Stimulated activated CD4-positive, alpha-beta T cell treated with anti-CD3 and anti-CD28 coated beads, Interleukin-1b, Interleukin-23, amount 100 ng/mL, for 1 hour (primary cell): ENCODE measurements around the gene SLC44A3.

Experiments
- DNase-seq, 2 donors: peaks; one replicate each; pipeline ENCODE4 v3.0.0-alpha.2; 2020; ENCODE audit warnings: low read depth in 2 of 2

The SLC44A3 gene, protein sequence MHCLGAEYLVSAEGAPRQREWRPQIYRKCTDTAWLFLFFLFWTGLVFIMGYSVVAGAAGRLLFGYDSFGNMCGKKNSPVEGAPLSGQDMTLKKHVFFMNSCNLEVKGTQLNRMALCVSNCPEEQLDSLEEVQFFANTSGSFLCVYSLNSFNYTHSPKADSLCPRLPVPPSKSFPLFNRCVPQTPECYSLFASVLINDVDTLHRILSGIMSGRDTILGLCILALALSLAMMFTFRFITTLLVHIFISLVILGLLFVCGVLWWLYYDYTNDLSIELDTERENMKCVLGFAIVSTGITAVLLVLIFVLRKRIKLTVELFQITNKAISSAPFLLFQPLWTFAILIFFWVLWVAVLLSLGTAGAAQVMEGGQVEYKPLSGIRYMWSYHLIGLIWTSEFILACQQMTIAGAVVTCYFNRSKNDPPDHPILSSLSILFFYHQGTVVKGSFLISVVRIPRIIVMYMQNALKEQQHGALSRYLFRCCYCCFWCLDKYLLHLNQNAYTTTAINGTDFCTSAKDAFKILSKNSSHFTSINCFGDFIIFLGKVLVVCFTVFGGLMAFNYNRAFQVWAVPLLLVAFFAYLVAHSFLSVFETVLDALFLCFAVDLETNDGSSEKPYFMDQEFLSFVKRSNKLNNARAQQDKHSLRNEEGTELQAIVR

DNA sequence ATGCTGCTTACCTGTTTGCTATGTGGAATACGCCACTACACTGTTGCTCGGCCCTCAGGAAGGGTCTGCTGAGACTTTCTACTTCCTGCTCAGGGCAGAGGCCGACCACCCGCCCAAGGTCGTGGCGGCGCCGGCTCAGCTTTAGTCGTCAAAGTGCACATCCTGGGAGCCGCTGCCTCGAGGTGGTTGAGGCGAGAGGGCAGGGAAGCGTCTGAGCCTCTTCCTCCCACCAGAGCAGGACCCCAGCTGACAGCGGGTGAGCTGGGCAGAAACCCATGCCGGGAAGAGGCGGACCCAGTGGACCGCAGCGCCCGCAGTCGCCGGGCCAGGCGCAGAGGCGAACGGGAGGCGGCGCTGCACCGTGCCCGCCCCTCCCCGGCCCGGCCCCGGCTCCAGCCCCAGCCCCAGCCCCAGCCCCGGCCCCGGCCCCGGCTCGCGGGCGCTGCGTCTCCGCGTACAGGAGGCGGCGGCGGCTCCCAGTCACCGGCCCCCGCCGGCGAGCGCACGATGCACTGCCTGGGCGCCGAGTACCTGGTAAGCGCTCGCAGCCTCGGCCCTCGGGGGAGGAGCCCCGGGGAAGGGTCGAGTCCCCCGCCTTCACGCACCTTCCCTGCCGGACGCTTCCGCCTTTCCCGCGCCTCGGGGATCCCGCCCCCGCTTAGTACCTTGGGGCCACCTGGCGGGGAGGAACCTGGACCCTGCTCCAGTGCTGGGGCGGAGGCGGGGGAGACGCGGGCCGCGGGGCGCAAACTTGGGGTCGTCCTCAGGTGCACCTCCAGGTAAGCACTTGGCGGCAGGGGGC lies at the start of gene SLC44A3:
Gene SLC44A3, plus strand, starts transcription at position 413 of the 802 bp plus-strand sequence. Its CDS starts 95 bp downstream, at position 508.
- DNase-seq, result no peak

DNA sequence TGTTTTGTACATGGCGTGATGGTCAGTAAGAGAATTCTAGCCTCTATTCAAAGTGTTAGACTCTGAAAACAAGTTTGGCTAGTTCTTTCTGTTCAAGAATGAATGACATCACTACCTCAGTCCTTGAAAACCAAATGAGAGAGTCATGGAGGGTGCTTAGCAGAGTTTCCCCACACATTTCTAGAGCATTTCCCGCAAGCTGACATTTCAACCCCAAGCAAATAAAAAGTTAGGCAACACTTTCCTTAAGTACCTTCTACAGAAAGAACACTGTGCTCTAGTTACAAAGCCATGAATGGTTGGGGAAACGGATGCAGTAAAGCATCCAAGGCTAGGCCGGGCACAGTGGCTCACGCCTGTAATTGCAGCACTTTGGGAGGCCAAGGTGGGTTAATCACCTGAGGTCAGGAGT lies 47.9 kb upstream of the SLC44A3 start:
- DNase-seq, result no peak

DNA sequence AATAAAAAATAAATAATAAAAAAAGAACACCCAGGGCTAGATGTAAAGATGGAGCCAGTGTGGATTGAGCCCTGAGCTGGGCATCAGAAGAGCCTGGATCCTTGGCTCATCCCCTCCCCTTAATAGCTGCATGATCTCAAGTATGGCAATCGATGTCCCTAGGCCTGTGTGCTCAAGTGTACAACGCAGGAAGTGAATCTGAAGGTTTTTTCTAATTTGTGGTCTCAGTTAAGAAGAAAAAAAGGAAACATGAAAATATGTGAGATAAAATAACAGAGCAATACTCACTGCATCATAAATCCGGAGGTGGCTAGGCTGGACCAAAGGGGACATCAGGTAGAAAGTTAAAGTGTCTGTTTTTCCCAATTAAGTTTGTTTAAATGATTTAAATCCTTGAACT lies 47.3 kb upstream of the SLC44A3 start:
- no peak for DNase-seq

DNA sequence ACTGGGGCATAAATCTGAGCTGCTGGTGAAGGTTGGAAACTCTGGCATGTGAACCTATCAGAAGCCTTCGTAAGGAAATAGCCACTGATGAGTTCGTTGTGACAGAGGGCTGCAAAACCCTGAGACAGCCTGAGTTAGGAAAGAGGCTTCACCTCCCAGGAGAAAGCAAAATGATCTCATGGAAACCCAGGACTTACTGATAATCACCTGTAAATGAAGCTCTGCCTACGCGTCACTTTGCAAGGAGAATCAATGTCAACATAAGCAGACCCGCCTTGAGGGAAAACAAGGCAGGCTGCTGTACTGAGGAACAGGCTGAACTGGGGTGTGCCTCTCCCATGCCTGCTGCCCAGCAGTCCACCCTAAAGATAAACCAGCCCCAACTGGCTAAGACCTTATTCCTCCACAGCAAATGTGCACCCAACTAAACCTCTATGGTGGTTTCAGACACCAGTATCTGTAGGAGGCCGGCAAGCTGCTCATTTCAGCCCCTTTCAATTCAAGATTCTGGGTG lies 46.8 kb upstream of the SLC44A3 start:
- no peak for DNase-seq

DNA sequence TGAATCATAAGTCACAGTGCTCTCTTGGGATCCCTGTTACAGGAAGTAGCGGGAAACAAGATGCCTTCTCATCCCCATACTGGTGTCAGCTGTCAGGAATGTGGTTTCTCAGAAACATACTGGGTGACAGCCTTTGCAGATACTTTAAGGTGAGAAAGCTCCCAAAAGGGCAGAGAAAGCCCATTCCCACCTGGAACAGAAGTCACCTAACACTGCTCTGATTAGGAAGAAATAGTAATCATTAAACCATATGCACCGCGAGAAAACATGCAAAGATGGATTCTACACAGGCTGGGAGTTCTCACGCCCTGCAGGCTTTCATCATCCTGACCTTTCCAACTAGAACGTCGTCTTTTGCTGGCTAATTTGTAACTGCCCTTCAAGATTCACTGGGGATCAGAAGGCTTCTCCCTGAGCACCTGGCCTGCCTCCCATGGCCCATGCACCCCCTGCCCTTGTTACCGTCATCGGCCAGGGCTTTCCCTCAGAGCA lies 46.2 kb upstream of the SLC44A3 start:
- DNase-seq, result no peak

DNA sequence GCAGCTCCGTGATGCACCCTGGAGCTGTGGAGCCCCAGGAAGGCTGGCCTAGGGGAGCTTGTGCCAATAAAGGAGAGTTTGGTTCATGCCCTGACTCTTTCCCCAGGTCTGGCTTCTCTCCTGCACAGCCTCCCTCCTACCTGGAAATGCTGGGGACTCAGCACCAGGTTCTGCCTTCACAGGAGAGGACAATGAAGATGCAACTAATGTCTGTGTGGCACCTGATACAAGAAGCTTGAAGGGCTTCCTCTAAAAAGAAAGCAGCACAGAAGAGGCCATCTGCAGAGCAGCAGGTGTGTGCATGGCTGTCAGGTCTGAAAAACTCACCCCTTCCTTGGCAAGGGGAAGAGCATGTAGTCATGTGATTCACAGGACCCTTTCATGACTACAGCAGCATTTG lies 43.7 kb upstream of the SLC44A3 start:
- no peak for DNase-seq

- no peak for DNase-seq
Observed at GRCh38 chr1:94777281-94777680, 42.9 kb upstream of the SLC44A3 start.

DNA sequence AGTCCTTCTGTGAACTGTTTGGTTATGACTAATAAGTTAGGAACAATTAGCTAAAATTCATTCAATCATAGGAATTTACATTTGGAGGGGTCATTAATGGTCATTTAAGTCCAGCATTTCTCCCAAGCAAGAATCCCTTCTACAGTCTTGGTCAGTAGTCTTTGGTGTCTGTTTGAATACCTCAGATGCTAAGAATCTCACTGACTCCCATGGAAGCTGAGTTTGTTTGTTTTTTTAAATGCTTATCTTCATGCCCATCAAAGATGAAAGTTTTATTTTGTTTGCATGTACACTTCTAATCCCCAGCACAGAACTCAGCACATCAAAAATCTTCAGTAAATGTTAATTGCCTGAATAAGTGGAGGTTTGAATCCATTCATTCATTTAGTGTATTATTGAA lies 41.3 kb upstream of the SLC44A3 start:
- DNase-seq, result no peak

DNA sequence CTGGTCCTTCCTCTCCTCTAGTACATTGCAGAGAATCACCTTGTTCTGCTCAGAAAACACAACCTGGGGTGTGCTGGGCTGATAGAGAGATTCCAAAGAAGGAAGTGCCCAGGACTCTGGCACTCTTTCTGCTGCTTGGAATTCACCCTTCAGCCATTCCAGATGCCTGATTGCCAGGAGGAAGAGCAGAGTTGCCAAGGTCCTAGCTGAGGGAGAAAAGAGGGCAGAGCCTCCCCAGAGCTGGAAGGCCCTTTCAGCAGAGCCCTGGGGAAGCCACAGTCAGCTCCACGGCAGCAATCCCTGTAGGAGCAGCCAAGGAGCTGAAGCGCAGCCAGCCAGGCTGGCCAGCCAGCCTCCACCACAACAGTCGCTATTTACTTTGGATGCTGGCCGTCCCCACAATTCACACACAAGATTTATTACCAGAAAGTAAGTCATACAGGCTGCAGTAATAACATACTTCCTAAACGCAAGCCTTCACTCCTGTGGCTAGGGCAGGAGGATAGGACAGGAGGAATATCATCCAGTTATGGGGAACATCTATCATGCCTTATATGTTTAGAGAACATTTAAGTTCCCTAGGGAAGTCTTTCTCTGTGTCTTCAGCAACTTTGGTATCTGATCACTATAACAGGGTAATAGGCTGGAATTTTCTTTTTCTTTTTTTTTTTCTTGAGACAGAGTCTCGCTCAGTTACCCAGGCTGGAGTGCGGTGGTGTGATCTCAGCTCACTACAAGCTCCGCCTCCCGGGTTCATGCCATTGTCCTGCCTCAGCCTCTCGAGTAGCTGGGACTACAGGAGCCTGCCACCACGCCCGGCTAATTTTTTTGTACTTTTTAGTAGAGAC lies 36.6 kb upstream of the SLC44A3 start:
- no peak for DNase-seq

DNA sequence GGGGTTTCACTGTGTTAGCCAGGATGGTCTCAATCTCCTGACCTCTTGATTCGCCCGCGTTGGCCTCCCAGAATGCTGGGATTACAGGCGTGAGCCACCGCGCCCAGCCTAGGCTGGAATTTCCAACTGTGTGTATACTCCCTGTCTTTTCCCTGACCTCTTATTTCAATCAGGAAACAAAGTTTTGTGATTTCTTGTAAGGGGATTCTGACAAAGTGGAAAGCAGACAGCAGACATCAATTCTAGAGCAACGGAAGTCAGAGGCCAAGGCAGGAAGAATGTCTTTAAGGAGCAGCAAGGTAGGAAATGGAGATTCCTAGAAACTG lies 36.0 kb upstream of the SLC44A3 start:
- DNase-seq, result no peak

DNA sequence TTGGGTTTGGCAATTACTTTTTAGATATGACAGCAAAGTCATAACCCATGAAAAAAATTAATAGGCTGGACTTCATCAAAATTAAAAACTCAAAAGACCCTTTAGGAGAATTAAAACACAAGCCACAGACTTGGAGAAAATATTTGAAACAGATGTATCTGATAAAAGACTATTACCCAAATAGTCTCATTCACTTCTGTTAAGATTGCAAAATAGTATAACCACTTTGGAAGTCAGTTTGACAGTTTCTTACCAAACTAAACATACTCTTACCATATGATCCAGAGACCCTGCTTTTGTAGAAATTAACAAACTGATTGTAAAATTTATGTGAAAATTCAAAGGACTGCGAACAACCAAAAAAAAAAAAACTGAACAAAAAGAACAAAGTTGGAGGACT lies 32.5 kb upstream of the SLC44A3 start:
- DNase-seq, result no peak

- DNase-seq, result no peak
Observed at GRCh38 chr1:94790246-94790645, 29.9 kb upstream of the SLC44A3 start.

DNA sequence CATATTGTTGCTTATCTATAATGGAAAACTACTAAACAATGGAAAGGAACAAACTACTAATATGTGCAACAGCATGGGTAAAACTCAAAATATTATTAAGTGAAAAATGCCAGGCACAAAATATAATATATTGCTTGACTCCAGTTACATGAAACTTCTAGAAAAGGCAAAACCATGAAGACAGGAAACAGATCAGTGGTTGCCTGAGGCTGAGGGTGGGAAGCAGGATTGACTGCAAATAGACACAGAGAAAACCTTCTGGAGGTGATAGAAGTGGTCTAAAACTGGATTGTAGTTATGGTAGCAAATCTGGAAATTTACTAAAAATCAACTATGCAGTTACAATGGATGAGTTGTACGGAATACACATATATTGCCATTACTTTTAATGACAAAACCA lies 29.5 kb upstream of the SLC44A3 start:
- no peak for DNase-seq

DNA sequence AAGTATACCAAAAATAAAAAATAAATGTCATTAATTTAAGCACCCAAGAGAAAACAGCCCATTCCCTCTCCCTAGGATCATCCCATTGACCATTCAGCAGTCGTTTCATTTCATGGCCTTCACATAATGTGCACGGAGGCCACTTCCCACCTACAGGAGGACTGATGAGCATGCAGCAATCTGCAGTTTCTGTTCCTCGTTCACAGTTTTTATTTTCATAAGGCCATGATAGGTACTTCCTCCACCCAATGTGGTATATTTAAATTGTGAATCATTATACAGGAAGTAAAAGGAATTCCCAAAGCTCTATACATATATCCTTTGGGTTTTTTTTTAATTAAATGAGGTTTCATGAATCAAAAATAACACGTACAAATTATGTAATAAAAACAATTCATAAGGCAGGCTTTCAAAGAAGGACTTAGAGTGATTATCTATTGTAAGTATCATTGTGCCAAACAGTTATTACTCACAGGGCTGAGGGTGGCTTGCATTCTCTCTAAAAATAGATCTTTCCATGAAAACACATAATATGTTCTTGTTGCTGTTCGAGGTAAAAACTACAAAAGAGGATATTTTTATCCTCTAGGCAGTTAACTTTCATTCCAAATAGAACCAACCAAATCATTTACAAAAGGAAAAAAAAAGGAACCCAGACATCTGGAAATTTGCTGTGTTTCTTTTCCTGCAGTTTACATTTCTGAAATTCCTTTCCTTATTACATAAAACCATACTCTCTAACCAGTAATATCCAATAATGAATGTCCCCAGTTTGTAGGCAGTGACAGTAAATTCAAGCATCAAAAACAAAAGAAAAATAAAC lies 27.5 kb upstream of the SLC44A3 start:
- DNase-seq, result no peak

DNA sequence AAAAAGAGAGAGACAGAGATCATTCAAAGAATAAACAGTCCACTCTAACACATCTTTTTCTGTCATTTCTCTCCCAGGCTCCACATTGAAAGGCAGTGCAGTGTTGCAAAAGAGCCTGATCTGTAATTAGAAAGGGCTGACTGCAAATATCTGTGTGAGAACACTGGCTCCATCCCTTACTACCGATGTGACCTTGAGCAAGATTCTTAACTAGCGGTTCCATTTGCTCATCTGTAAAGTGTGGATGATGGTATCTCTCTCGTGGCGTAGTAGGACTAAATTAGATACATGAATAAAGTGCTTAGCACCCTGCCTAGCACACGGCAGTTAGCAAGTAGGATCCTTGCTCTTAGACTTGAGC lies 26.9 kb upstream of the SLC44A3 start:
- DNase-seq, result no peak

DNA sequence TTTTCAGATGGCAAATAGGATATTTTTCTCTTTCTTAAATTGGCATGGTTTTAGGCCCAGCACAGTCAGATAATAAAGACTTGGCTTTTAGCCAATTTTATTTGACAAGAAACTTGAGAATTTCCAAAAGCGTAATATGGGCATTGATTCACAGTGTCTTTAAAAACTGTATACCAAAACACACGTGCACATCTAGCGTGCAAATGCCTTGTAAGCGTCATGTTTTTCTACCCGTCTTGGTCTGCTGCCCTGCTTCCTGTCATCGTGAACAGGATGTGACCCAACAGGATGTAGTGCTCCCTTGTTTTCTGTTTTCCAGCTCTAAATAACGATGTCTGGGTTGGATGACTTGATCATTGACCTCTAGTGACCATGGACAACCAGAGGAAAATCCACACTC lies 24.7 kb upstream of the SLC44A3 start:
- no peak for DNase-seq

GRCh38 chr1:94796266-94796665 lies 23.9 kb upstream of the SLC44A3 start:
- DNase-seq, result no peak

DNA sequence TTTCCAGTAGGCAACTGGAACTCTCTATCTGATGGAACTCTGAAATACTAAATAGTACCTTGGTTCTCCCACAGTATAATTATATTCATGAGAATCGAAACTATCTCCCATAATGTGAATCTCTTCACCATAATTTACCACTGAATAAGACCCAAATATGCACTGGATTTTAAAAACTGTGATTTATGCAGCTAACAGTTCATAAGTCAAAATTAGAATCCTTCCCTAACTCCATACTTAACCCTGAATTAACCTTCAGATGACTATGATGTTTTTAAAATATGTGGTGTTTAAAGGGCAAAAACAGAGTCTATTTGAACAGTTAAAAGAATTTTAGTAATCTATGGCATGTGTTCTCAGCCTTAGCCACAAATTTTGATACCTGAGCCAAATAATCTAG lies 22.9 kb upstream of the SLC44A3 start:
- DNase-seq, result no peak

DNA sequence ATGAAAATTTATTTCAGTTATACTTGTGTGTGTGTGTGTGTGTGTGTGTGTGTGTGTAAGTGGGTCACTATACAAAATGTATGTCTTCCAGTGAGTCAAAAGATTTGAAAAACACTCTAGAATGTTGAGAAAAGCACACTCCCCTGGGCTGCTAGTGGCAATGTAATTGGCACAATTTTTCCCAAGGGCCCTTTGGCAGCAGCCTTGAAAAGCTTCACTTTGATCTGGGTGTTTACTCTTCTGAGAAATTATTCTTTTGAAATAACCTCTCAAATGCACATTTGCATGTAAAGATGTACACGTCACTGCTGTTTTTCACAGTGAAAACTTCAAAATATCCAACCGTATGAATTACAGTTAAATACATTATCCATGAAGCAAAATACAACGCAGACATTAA lies 22.1 kb upstream of the SLC44A3 start:
- no peak for DNase-seq

- no peak for DNase-seq
Observed at GRCh38 chr1:94798462-94798861, 21.7 kb upstream of the SLC44A3 start.

DNA sequence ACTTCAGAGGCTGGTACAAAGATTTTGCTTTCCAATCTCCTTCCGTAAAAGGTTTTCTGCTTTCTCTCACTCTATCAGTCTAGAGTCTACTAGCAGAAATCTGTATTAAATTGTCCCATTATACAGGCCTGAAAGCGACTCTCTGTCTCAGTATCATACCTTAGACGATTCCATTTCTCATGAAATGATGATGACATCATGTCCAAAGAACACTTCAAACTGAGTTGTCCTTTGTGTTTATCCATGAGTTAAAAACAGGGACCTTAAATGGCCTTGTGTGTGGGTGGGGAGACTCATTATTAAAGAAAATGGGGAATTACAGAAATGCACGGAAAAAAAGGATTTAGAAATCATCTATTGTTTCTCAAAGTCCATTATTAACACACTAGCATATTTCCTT lies 21.0 kb upstream of the SLC44A3 start:
- no peak for DNase-seq
